ENCODE measurements around the gene TRIM6. TPM values are rescaled to one million over a fixed set of nuclear protein-coding genes. Genes with fewer than 3 reads are reported as not detected.
A peak's percentile ranks its signal among the peaks of the same experiment; 100 is the strongest.

Gene TRIM6
- total and polyA plus RNA-seq, 8 donors = 4.2 to 9.7 (median 6.1) TPM

GRCh38 chr11:5611627-5612026 is 15.2 kb downstream of the TRIM6 start:
- TF ChIP-seq CTCF (IDR thresholded peaks at IDR 0.05) = no peak
- no peak for ATAC-seq
- Histone ChIP-seq H3K4me3 (no peak overlapping the region), H3K36me3 (no peaks in the 10 kb centered on the region), H3K9me3 (no peaks in the 10 kb centered on the region), H3K27ac (no peak overlapping the region), H3K27me3 (no peaks in the 10 kb centered on the region), H3K4me1 (no peaks in the 10 kb centered on the region)
- intact Hi-C loops (cut with DNase I) = no loop called here
- DNase-seq = no peak

- no peaks in the 10 kb centered on the region for H3K36me3 ChIP-seq
- peaks cover 2 to 16% of the 10 kb centered on the region in 2 donors for H3K4me1 ChIP-seq
- DNase-seq (no peak), ATAC-seq (no peak)
- no peak for TF ChIP-seq CTCF (IDR thresholded peaks at IDR 0.05)
- H3K27ac ChIP-seq = no peak overlapping the region
- intact Hi-C loops (cut with DNase I) = no loop called here
- H3K4me3 ChIP-seq = no peak overlapping the region
- H3K9me3 ChIP-seq = no peaks in the 10 kb centered on the region
- no peaks in the 10 kb centered on the region for H3K27me3 ChIP-seq
Observed at GRCh38 chr11:5618807-5619206, 22.4 kb downstream of the TRIM6 start.

DNA sequence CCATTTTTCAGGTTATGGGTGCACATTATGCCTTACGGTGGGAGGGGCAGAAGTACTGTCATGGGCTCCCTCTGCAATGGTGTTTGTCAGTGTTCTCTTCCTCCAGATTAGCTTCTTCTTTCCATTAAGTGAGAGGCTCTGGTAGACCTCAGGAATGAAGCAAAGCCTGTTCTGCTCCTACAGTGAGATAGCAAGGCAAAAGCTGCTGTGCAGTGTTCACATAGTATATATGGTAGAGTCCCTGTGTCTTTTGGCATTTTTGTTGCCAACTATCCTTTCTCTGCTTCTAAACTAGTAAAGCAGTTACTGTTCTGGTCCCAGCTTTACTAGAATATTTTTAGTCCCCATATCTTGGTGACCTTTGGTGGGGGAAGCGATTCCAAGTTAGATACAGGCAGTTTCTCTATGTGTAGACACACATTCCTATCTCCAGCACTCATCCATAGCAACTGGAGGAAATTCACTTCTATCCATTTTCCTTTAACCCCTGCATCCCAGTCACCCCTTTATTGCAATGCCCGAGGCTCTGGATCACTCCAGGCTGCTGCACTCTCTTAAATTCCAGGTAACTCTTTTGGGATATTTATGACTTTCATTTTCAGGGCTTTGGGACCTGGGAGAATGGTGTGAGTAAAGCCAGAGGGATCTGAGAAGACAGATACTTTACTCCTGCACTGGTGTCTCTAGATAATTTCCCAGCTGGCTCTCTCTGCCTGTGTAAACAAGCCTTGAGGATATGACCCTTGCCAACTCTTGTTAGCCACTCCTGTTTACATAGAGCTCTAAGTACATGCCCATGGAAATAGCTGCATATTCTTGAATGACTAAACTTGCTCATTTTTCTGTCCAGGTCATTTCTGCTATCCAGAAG is 24.4 kb downstream of the TRIM6 start:
- H3K36me3 ChIP-seq = no peaks in the 10 kb centered on the region
- H3K27me3 ChIP-seq = no peaks in the 10 kb centered on the region
- no peak overlapping the region for H3K4me3 ChIP-seq
- intact Hi-C loops (cut with DNase I) = no loop called here
- peak overlapping the region; percentile 46 to 69 for H3K27ac ChIP-seq
- ATAC-seq (peak; percentile 84), DNase-seq (peak in 1 of 4 donors; percentile 24)
- peaks cover 11 to 31% of the 10 kb centered on the region in 2 donors for H3K4me1 ChIP-seq
- no peaks in the 10 kb centered on the region for H3K9me3 ChIP-seq
- TF ChIP-seq CTCF (IDR thresholded peaks at IDR 0.05) = no peak

DNA sequence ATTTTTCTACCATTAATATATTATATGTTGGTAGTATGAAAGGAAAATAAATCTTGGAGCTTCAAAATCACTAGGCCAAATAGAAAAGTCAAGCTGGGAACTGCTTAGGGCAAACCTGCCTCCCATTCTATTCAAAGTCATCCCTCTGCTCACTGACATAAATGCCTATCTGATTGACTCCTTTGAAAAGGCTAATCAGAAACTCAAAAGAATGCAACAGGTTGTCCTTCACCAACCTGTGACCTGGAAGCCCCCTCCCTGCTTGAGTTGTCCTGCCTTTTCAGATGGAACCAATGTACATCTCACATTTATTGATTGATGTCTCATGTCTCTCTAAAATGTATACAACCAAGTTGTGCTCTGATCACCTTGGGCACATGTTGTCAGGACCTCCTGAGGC is 25.1 kb downstream of the TRIM6 start:
- no peak for ATAC-seq
- no peak overlapping the region for H3K4me3 ChIP-seq
- no peaks in the 10 kb centered on the region for H3K36me3 ChIP-seq
- H3K27me3 ChIP-seq = no peaks in the 10 kb centered on the region
- peak overlapping the region; percentile 33 to 46 for H3K27ac ChIP-seq
- no peak for DNase-seq
- peaks cover 15 to 38% of the 10 kb centered on the region in 2 donors for H3K4me1 ChIP-seq
- intact Hi-C loops (cut with DNase I) = no loop called here
- TF ChIP-seq CTCF (IDR thresholded peaks at IDR 0.05) = no peak
- no peaks in the 10 kb centered on the region for H3K9me3 ChIP-seq

DNA sequence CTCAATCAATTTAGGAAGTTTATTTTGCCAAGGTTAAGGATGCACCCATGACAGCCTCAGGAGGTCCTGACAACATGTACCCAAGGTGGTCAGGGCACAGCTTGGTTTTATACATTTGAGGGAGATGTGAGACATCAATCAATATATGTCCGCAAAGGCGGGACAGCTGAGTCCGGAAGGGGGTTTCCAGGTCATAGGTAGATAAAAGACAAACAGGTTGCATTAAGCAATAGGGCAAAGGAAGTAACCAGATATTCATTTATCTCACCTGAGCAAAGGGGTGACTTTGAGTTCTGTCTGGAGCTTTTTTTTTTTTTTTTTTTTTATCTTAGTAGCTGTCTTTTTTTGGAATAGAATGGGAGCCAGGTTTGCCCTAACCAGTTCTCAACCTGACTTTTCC is 26.4 kb downstream of the TRIM6 start:
- no peak overlapping the region for H3K4me3 ChIP-seq
- intact Hi-C loops (cut with DNase I) = no loop called here
- H3K27me3 ChIP-seq = no peaks in the 10 kb centered on the region
- H3K4me1 ChIP-seq = peaks cover 15 to 44% of the 10 kb centered on the region in 2 donors
- no peak for DNase-seq
- H3K9me3 ChIP-seq = no peaks in the 10 kb centered on the region
- no peak for TF ChIP-seq CTCF (IDR thresholded peaks at IDR 0.05)
- ATAC-seq = no peak
- H3K36me3 ChIP-seq = no peaks in the 10 kb centered on the region
- no peak overlapping the region for H3K27ac ChIP-seq
